Forelimb muscle (tissue), 1 donor: ENCODE data around the gene MESD. TPM values are rescaled to one million over a fixed set of nuclear protein-coding genes. Genes with fewer than 3 reads are reported as not detected.

ENCODE experiments used
- DNase-seq: peaks from one replicate; pipeline ENCODE4 v3.0.0-alpha.2; 2013; ENCODE audit warnings: low read depth
- polyA plus RNA-seq: library from polyadenylated mRNA; unstranded; fragments of 120-200 nt; gene quantifications from one replicate; pipeline ENCODE4 v1.2.1, GENCODE V29; 2013; ENCODE audit not compliant: insufficient read length

The MESD gene
- 18.7 TPM for polyA plus RNA-seq

DNA sequence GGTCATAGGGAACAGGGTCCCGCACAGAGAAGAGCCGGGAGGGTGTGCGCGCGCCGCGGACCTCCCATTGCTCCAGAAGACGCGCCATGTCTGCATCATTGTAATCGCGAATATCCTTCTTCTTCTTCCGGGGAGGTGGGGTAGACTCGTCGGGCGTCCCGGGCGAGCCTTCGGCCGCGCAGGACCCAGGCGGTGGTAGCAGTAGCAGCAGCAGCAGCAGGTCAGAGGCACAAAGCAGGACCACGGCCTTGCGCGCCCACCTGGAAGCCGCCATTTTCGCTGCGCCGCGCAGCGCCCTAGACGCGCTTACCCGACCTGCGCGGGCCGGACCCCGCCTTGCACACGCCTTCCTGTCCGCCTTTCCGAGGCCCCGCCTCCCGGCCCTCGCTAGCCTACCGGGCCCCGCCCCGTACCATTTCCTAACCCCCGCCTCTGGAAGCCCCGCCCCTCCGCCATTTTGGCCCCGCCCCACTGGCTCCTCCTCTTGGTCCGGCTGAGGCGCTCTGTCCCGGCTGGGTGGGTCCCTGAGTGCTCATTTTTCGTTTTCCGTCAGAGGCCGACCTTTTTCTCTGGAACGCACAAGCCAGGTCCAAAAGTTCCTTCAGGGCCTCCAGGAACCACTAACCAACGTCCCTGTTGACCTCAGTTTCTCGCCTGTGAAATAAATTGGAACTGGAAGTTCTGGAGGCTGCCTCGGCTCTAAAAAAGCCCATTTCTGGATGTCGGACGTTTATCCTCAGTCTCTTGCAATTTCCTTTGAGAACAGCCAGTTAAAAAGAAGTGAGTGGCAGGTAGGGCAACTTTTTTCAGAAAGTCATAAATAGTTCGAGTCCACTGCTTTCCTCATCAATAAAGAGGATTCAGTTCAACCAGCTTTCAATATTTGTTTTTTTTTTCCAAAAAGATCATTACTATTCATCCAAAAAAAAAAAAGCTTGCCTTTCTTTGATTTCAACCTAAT, at the start of gene MESD:
TSS of gene MESD (minus strand) at position 302 of the 961 bp plus-strand sequence. CDS start at position 274, 28 bp downstream.
- DNase-seq, result peak; percentile 85

DNA sequence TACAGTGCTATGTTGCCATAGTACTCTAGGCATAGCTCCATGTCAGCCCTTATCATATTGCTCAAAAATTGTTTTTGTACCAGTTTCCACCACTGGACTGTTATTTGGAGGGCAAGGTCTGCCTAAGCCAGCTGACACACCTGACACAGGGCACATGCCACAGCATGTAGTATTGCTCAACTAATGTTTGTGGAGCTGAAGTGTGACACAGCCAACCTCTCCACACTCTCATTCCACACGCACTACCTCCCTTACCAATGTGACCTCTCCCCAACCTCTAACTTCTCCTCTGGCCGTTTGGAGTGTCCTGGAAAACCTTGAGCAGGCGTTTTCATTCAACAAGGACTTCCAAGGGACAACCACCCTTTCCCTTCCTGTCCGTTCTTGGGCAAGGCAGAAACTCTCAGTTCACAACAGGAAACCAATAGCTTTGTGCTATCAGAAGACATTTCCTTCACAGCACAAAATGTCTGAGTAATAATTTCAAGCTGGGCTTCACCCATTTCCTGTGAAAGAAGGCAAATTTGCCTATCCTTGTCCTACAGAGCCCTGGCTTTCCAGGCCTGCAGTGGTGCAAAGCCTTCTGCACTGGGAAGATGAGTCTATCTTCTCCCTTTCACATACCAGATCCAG, 49.5 kb upstream of the MESD start:
- no peak for DNase-seq

DNA sequence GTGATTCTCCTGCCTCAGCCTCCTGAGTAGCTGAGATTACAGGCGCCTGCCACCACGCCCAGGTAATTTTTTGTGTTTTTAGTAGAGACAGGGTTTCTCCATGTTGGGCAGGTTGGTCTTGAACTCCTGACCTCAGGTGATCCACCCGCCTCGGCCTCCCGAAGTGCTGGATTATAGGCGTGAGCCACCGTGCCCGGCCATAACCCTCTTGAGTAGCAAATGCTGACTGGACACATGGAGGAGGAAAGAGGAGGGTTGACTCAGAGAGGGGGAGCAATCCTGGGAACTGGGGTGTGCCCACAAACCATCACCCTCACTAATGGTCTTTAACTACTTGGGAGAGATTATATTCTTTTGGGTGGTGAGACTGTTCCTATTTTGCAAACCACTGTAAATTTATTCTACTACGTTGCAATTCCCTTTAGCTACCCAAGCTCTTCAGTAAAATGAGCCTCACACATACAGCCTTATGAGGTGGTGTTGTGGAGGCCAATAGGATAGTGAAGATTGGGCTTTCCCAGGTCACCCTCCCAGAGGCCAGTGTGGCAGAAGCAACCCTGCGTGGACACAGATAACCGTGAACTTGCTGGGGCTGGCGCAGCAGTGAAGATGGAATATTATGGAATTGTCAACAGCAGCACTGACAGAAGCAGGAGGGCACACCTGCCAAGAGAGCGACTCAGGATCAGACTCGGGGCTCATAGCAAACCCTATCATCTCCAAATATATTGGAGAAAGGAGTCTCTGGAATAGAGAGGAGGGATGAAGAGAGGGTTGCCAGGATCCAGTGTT, 48.5 kb upstream of the MESD start:
- no peak for DNase-seq

DNA sequence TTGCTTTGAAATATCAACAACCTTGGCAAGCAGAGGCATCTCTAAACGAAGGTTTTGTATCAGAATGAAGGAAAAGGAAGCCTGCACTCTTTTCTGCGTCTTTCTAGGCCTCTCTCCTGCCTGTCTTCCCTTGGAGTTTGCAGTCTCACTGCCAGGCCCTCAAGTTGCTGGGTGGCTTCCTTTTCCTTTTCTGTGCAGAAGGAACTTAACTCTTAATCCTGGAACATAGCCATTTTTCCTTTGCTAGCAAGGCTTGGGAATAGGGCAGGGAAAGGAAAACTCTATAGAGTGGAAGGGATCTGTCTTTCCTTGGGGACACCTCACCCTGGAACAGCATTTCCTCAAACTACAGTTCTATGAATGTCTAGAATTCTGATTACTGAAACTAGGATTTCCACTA, 43.9 kb upstream of the MESD start:
- DNase-seq, result no peak

DNA sequence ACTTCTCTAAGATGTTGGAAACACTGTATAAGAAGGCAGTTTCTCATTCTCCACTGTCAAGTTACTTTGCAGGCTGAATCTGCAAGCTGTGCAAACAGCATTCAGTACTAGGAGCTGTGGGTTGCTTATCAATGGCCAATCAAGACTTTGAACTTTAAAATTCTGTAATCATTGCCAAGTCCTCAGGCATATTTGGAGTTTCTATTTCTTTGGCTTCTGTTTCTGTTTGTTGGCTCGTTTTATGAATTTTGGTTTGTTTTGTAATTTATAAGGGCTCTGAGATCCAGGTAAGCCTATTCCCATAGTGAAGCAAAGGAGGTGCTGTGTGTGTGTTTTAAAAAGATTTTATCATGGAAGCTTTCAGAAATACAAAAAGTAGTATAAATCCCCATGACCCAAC, 43.2 kb upstream of the MESD start:
- no peak for DNase-seq

DNA sequence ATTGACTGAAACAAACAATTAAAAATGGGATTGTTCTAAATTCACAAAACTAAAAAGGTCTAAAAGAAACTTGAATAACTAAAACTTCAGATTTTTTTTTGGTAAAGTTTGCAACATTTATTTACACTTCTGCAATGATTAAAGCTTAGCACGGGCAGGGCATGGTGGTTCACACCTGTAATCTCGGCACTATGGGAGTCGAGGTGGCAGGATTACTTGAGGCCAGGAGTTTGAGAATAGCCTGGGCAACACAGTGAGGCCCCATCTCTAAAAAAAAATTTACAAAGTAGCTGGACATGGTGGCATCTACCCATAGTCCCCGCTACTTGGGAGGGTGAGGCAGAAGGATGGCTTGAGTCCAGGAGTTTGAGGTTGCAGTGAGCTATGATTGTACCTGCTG, 42.7 kb upstream of the MESD start:
- DNase-seq, result no peak

DNA sequence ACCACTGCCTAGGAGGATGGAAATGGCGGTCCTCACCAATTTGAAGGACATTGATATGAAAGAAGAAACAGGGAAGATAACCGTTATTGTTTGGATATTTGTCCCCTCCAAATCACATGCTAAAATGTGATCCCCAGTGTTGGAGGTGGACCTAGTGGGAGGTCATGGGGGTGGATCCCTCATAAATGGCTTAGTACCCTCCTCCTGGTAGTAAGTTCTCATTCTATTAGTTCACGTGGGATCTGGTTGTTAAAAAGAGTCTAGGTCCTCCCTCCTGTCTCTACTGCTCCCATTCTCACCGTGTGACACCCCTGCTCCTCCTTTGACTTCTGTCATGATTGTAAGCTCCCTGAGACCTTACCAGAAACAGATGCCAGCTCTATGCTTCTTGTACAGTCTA, 41.6 kb upstream of the MESD start:
- no peak for DNase-seq

DNA sequence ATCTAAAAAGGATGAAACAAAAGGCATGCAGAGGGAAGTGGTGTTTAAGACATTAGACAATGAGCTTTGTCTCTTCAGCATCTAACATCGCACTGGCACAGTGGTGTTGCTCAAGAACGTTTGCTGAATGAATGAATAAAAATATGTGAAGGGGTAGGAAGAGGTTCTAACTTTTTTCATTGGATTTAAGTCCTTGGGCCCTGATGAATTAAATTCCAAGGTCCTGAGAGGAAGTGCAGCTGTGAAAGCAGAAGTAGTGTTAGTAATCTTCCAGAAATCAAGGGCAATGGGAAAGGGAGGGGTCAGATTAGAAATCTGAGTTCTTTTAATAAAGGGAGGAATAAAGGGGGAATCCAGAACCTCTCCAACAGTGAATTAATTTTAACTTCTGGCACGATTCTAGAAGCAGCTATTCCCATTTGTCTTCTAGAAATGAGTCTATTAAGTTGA, 40.7 kb upstream of the MESD start:
- no peak for DNase-seq

DNA sequence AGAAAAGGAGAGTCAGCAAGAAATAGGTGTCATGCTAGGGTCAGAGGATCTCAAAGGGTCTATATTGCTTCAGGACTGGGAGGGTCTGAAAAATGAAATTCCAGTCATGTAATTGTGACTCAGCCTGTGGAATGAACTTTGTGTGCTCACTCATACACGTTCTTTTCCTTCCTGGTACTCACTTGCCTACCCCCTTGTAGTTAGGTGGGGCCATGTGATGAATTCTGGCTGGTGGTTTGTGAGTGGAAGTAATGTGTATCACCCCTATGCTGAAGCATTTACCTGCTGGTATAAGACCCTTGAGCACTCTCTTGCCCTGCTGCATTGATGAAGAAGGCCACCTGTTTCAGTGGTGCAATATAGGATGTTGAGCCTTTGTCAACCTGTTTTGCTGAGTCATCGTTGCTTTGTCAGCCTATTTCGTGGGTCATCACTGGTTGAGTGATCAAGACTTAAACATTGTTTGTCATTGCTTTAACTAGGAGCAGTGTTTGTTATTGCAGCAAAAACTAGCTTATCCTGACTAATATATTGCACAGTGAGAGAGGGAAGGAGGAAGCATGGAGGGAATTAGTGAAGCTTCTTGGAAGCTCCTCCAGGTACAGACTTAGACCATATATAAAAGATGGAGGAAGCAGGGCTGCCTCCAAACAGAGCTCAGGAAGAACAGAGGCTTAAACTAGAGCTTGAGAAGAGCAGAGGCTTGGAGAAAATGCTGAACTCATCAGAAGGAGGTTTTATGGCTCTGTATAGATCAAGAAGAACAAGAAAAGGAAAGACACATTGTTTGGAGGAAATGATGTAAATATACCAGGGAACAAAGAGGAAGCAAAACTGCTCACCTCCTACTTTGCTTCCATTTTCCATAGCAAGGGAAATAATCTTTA, 40.0 kb upstream of the MESD start:
- no peak for DNase-seq

DNA sequence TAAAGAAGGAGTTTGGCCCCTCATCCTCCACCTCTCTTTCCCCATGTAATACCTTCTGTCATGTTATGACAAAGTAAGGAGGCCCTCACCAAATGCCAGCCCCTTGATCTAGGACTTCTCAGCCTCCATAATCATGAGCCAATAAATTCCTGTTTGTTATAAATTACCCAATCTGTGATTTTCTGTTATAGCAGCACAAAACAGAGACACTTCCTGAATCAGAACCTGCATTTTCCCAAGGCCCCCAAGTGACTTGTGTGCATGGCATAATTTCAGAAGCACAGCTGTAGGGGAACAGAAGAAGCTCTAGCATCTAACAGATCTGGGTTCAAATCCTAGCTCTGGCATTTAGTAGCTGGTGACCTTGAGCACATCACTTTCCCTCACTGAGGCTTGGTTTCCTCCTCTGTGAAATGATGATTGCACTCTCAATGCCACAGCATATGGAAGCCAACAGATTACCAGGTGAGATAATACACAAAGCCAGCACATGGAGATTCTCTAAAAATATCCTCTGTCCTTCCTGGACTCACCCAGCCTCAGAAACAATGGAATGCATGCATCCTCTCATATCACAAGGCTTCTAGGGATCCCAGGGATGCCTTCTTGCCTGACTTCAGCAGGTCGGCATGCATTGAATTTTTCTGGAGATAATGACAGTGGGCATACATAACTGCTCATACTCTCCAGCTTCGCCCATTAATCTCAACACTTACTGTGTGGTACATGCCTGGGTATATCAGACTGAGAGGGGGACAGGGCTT, 37.4 kb upstream of the MESD start:
- no peak for DNase-seq

DNA sequence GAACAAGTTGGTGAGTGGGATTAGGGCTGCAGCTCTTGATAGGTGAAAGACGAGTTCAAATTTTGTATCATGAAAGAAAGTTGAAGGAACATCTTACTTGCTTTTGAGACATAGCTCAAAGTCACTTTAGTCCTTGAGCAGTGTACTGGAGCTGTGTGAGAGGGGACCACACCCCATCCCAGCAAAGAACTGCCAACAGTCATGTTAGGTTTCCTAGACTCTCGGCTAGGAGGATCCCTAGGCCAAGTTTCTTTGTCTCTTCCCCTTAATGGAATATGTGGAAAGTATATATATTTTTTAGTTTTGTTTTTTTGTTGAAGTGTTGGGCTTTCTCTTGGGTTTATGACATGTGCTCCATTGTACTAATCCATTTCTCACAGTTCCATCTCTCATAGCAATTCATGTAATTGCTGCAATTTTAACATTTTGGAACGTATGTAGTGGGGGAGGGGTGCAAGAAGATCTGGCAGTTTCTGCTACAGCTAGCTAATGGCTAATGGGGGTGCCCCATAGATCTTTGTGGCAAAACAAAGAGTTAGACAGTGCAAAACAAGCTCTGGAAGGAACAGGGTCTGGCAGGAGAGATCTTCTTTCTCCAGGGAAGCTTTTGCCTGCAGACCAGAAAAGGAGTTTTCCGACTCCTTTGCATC, 36.2 kb upstream of the MESD start:
- no peak for DNase-seq

DNA sequence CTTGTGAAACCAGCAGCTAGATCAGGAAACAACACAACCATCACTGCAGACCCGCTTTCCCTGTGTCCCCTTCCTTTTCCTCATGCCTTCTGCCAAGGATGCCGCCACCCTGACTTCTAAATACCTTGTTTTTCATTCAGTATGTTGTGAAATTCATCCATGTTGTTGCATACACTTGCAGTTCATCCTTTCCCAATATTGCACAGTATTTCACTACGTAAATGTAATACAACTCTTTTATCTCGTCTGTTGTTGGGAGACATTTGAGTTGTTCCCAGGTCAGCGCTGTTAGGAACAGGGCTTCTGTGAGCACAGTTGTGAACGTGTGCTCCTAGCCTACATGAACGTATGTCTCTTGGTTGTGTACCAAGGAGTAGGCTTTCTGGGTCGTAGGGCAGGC, 35.3 kb upstream of the MESD start:
- DNase-seq, result no peak

DNA sequence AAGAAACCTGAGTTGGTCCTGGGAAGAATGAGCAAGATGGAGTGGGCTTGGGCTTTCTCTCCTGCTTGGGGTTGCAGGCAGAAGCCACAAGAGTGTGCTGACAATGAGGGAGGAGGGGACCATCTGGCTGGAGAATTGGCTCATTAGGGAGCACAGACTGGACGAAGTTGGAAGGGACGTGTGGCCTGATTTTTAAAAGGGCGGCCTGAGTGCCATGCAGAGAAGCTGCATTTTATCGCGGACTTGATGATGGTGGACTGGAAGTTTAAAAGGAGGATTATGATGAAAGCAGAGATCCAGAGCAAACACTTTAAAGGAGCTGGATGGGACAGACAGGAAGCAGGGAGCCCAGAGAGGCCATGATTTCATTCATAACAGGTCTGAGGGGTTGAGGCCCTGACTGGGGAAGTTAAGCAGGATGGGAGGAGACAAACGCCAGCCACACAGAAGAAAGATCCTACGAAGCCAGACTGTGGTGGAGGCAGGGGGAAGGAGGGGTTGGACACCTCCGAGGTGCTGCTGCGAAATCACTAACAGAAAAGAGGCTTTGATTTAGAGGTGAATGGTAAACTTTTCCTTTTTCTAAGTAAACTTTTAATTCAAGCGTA, 34.8 kb upstream of the MESD start:
- no peak for DNase-seq

DNA sequence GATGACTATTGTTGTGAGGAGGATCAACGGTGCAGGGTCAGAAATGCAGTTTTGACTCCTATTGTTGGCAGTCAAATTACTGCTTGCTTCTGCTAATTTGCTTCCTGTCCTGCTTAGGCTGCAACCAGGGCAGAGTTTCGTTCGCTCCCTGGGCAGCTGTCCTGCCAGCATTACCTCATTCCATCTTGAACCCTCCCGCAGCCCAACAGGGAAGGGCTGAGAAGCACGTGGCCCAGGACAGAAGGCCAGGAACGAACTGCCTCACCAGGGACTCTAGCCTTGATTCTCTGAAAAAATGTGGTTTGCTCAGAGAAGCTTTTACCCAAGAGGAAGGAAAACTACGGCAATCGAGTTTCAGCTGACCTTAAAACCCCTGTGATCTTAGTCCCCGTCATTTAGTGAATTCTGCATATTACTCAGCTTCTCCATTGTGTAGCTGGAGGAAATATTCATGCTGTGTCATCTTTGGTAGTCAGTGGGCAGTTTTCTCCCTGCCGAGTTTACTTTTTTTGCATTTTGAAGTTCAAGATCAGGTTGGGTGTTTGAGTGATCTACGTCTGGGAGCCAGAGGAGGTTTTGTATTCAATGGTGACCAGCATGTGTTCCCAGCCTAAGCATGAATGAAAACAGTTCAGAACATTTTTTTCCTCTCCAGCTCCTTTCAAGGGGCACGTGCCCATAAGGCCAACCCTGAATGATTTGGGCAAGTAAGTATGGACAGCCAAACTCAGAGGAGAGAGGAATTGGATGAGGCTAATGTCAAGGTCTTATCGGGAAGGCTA, 34.1 kb upstream of the MESD start:
- DNase-seq, result no peak

DNA sequence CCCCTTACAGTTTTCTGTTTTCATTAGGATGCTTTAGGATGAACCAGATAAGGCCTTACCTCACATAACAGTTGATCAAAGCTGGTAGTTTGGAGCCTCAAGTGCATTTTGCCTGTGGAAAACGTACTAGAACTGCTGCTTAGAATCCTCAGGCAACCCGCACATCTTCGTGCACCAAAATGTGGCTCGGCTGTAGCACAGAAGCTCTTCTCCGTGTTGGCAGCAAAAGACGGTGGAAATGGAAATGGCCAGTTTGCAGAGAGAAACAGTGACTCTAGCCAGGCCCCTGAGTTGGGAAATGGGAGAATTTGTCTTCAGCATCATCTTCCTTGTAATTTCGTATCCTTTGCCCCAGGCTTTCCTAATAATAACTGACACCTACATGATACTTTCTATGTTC, 31.7 kb upstream of the MESD start:
- no peak for DNase-seq

DNA sequence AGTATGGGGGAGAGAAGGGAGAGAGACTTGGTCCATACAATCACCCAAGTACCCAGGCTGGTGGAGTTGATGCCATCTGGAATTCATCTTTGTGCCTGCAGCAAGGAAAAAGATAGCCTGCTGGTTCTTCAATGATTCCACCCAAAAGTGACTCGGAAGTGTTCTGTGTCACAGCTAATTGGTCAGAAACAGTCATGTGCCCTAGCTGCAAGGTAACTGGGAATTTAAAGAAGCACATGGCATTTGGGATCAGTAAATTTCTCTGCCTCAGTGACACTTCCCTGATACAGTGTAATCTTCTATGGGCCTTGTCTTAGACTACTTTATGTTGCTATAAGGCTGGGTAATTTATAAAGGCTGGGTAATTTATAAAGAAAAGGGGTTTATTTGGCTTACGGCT, 28.6 kb upstream of the MESD start:
- DNase-seq, result no peak

DNA sequence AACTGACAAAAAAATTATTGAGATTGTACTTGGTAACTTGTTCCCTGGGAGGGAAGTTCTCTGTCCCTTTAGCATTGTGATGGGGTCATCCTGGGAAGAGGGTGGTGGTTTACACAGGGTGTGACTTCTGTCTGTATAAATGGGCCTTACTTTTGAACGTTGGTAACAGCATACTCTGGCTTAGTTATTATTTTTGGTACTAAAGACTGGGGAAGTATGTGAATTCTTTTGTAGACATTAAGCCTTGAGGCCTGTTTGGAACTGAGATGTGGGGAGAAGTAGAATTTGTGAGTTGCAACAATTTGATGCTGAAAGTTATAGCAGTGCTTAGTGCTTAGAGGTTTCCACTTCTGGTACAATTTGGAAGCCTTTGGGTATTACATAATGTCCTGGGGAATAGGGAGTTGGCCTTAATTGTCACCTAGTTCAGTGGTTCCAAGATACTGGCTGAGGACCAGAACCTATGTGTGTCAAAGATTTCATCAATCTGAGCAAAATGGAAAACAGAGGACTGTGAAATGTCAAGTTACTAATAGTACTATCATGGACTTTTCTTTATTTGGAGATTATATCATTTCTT, 27.0 kb upstream of the MESD start:
- no peak for DNase-seq
